SW 1271 (cell line): ENCODE results near the gene PIP5K1C.

Source experiments
- DNase-seq, 2 experiments: peaks; one replicate each; lab custom pipeline; 2025; lab: John Stamatoyannopoulos, UW

Gene PIP5K1C

DNA sequence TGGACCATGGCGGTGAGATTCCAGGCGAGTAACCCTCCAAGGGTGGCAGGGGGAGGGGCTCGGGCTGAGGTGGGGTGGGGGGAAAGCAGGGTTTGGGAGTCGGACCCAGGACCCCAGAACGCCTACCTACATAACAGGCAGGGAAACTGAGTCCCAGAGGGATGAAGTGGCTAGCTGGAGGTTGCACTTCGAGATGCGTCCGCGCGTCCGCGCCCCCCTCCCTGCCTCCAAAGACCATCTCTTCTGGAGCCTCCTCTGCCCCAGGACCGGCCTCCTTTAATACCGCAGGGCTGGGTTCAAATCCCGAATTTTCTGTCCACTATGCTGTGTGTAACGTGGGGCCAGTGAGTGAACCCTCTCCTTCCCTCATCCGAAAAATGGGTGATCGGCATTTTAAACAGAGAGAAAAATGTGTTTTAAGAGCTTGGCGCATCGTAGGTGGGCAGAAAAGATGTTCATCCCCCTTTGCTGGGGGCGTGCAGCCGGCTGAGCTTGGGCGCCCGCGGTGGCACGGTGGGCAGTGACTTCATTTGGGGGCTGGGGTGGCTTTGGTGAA is 21.7 kb upstream of the PIP5K1C start:
- no peak for DNase-seq

DNA sequence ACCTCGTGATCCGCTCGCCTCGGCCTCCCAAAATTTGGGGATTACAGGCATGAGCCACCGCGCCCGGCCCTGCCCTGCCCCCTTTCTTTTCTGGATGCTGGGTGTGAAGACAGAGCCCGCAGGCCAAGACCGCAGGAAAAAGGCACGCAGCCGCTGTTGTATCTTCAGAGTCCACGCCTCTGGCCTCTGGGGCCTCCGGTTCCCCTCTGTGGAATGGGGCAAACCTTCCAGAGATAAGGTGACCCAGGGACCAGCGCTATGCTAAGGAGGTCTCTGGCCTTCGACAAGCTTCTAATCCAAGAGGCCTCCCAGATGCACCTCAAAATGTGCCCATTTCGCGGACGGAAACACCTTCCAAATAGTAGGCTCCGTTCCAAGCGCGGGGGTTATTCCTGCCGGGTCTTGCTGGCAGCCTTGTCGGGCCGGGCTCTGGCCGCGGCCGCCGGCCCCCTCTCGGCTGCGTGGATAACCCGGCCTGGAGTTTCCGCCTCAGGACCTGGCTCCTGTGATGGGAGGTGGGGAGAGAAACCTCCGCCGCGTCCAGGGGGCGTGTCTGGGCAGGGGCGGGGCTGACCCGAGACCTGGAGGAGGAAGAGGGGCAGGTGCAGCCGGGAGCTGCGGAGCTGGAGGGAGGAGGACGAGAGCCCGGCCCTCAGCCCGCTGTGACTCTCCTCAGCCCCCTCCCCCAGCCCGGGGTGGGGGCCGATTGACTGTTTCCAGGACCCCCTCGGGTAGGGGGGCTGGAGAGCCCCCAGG is 21.0 kb upstream of the PIP5K1C start:
- DNase-seq: peak; percentile 54 to 80

- no peak for DNase-seq
Observed at GRCh38 chr19:3720349-3720917, 20.2 kb upstream of the PIP5K1C start.

DNA sequence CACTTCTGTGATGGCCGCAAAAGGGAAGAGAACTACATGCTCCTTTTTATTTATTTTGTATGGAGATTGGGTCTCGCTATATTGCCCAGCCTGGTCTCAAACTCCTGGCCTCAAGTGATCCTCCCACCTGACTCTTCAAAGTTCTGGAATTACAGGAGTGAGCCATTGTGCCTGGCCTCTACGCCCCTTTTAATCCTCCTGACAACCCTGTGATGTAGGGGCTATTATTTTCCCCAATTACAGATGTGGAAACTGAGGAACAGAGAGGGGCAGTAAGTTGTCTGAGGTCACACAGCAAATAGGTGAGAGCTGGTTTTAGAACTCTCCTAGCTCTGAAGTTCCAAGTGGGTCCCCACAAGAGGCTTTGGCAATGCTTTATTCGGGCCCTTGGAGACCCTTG is 19.6 kb upstream of the PIP5K1C start:
- DNase-seq: no peak

DNA sequence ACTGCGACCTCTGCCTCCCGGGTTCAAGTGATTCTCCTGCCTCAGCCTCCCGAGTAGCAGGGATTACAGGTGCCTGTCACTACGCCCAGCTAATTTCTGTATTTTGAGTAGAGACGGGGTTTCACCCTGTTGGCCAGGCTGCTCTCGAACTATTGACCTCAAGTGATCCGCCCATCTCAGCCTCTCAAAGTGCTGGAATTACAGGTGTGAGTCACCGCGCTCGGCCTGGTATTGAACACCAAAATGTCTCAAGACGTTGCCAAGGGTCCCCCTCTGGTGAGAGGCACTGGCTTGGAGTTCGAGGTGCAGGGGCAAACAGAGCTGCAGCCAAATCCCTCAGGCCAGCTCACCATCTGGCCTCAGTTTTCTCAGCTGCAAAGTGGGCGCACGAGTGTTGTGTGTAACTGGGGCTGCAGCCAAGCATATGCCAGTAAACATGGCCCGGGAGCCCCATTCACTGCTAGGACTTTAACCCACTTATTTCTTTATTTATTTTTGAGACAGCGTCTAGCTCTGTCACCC is 15.9 kb upstream of the PIP5K1C start:
- DNase-seq: no peak

- DNase-seq: no peak
Observed at GRCh38 chr19:3712663-3713611, 12.7 kb upstream of the PIP5K1C start.

DNA sequence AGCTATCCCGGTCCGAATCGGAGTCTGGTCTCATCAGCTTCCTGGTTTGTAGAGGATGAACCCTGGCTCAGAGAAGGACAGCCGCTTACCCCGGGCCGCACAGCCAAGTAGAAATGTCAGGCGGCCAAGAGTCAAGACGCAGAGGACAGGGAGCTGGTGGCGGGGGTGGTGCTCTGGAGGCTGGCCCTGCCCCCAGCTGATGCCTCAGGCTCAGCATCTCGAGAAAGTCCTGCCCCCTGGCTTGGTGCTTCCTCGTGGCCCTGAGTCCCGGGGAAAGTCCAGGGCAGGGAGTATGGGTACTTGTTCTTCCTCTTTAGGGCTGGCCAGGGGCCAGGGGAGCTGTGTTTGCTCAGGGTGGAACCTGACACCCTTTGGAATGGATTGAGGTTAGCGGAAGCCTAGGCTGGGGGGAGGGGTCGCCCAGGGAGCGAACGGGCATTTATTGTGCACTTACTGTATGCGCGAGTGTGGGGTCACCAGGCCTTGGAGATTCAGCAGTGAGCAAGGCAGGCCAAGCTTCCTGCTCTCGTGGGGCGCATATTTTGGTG is 10.1 kb upstream of the PIP5K1C start:
- no peak for DNase-seq

GRCh38 chr19:3708207-3708931 is 8.1 kb upstream of the PIP5K1C start, which contains the start of gene TJP3:
Gene TJP3 (plus strand): TSS chr19:3708384. CDS start chr19:3728433, 20,049 bp downstream.
- DNase-seq: no peak

- no peak for DNase-seq
Observed at GRCh38 chr19:3707868-3708206, 7.6 kb upstream of the PIP5K1C start.

DNA sequence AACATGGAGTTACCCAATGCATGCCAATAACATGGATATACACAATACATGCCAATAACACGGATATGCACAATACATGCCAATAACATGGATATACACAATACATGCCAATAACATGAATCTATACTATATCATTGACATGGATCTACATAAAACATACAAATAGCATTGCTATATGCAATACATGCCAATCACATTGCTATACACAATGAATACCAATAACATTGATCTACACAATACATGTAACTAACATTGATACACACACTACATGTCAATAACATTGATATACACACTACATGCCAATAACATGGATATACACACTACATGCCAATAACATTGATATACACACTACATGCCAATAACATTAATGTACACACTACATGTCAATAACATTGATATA is 932 bp upstream of the PIP5K1C start:
- no peak for DNase-seq

DNA sequence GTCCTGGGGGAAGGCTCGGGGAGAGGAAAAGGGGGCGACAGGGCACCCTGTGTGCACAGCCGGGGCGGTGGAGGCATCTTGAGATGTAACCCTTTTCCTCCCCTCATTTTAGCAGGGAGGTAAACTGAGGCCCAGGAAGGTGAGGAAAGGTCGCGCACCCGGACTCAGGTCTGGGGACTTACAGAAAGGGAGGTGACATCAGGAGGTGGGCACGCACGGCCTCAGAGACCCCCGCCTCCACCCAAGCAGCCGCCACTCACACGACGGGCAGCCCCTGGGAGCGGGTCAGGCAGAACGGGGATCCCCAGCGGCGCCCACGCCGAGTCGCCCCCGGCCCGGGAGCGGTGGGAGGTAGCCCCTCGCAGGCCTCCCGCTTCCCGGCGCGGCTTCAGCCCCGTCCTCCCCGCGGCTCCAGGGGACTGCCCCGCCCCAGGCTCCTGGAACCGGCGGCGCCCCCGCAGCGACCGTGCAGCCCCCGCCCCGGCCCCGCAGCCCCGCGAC is 477 bp downstream of the PIP5K1C start:
- DNase-seq: no peak

DNA sequence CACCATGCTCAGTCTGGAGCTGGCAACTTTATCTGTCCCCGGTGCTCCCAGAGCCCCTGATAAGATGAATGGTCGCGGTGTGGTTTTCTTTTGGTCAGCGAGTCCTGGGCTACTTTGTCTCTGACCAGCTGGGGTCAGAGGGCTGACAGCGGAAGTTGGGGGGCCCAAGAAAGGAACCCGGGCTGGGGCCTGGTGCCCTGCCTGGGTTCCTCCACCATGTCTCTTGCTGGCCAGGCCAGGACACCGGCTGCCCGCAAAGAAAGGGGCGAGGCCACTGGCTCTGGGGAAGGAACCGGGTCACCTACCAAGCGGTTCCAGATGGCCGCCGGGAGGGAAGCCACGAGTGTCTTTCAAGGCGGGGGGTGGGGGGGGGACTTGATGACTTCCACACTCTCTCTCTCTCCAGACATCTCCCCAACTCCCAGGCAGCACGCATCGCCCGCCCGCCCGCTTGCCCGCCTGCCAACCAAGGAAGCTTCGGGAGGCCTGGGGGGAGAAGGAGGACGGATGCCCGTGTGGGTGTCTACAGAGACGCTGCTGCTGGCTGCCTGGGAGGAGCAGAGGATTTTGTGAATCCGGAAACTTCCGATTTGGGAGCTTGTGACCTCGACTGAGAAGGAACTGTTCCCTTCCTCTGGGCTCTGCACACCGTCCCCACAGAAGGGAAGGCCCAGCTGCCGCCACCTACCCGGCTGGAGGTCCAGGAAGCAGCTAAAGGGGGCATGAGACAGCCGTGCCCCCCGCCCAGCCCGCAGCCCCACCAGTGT is 1.1 kb downstream of the PIP5K1C start:
- no peak for DNase-seq

DNA sequence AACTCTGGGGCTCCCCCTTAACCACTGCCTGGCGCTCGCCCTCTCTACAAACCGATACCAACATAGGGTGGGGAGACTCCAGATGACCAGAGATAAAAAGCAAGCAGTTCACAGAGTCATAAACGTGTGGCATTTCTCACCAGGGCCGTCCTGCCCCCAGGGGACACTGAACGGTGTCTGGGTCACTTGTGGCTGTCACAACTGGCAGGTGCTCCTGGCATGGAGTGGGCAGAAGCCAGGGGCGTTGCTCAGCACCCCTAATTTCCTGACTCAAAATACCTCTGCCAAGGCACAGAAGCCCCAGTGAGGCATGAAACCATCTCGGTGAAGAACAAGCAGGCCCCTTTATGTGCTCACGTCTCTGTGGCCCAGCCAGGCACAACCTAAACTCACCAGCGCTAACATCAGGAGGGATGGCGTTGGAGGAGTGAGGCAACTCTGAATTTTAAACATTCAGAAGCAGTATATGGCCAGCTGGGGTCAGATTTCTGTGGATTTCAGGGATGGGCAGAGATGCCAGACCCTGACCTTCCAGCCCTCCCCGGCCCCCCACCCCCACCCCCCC is 1.8 kb downstream of the PIP5K1C start:
- DNase-seq: no peak

GRCh38 chr19:3697671-3698385 is 2.4 kb downstream of the PIP5K1C start:
- DNase-seq: no peak

GRCh38 chr19:3697094-3697493 is 3.2 kb downstream of the PIP5K1C start:
- no peak for DNase-seq

GRCh38 chr19:3696660-3696995 is 3.6 kb downstream of the PIP5K1C start:
- DNase-seq: no peak

GRCh38 chr19:3695986-3696659 is 4.1 kb downstream of the PIP5K1C start:
- DNase-seq: no peak

DNA sequence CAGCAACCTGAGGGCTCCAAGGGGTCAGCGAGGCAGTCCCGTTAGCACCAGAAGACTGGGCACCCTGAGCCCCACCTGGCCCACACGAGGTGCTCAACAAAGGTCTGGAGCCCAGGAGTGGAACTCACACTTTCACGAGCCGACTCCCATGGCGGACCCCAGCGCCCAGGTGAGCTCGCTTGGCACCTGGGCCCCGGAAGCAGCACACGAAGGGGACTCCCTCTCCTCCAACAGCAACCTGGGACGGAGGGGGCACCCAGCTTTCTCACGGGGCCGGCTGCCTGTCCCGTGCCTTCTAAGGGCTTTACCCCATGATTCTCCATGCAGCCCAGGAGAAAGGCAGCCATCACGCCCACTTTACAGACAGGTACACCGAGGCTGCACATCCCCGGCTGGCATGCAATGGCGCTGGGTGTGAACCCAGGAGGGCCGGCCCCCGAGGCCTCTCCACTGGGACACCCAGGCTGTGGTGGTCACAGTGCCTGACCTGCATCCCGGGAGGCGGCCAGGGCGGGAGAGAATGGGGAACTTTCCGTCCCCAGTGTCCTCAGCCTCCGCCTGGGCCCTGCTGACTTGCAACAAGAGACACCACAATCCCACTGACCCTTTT is 5.0 kb downstream of the PIP5K1C start:
- no peak for DNase-seq
